ENCODE results near the gene ZBTB21. TPM values are rescaled to one million over a fixed set of nuclear protein-coding genes. Genes with fewer than 3 reads are reported as not detected.

ZBTB21 gene
- polyA plus RNA-seq, 1 of the 3 experiments (the other 2 are of a cell fraction), result 2.9 TPM

GRCh38 chr21:42043201-42043895, 33.2 kb upstream of the ZBTB21 start:
- H3K9ac ChIP-seq, result no peak overlapping the region
- H3K4me3 ChIP-seq (ENCODE audit: low read depth in 2 of 2, low read length in 1 of 2), result no peak overlapping the region
- no peaks in the 10 kb centered on the region for H3K36me3 ChIP-seq (replicated peaks in 1 of 2; ENCODE audit: control insufficient read depth in 1 of 2, insufficient read depth in 2 of 2, low read length in 1 of 2)
- 90% methylated on average over 16 of the region's 16 CpGs for WGBS (ENCODE audit: low lambda C conversion rate)
- no peak overlapping the region for H3K4me2 ChIP-seq
- CTCF ChIA-PET, result interaction anchor here (1.5 kb wide), 1 partner anchor 74 kb away, joined by 4 read pairs; no protein-coding TSS in a partner anchor
- H2AFZ ChIP-seq (ENCODE audit: low read depth), result no peak overlapping the region
- no peaks in the 10 kb centered on the region for H3K27me3 ChIP-seq (ENCODE audit: insufficient read depth)
- no peak for TF ChIP-seq IRF3 (IDR thresholded peaks at IDR 0.05; ENCODE audit: low read depth, low read length)
- no peak for TF ChIP-seq JUND (IDR thresholded peaks at IDR 0.05)
- H3K9me3 ChIP-seq, result no peaks in the 10 kb centered on the region
- H3K9me2 ChIP-seq, result no peaks in the 10 kb centered on the region
- no peak overlapping the region for H3K27ac ChIP-seq (ENCODE audit: low read depth in 2 of 2, low read length in 1 of 2)
- H3F3A ChIP-seq (replicated peaks; ENCODE audit: insufficient read depth), result peaks cover 3% of the 10 kb centered on the region
- H3K79me2 ChIP-seq (ENCODE audit: insufficient read depth), result no peaks in the 10 kb centered on the region
- H3K4me1 ChIP-seq (ENCODE audit: control insufficient read depth in 1 of 2, insufficient read depth in 2 of 2, low read depth in 1 of 2, low read length in 1 of 2), result peaks cover 0 to 18% of the 10 kb centered on the region in 2 experiments; a peak in 2 of 4 replicates
- DNase-seq, result no peak
- POLR2A ChIA-PET, result no interaction called here
- H4K20me1 ChIP-seq (ENCODE audit: insufficient read depth), result no peaks in the 10 kb centered on the region

GRCh38 chr21:42042651-42043050, 32.5 kb upstream of the ZBTB21 start:
- H3K9me2 ChIP-seq, result no peaks in the 10 kb centered on the region
- 79% methylated on average over 9 of the region's 9 CpGs for WGBS (ENCODE audit: low lambda C conversion rate)
- no peaks in the 10 kb centered on the region for H3K36me3 ChIP-seq (replicated peaks in 1 of 2; ENCODE audit: control insufficient read depth in 1 of 2, insufficient read depth in 2 of 2, low read length in 1 of 2)
- H3K4me2 ChIP-seq, result no peak overlapping the region
- H3K9ac ChIP-seq, result no peak overlapping the region
- no peak overlapping the region for H2AFZ ChIP-seq (ENCODE audit: low read depth)
- no peak overlapping the region for H3K4me3 ChIP-seq (ENCODE audit: low read depth in 2 of 2, low read length in 1 of 2)
- no peak overlapping the region for H3K27ac ChIP-seq (ENCODE audit: low read depth in 2 of 2, low read length in 1 of 2)
- ChIA-PET POLR2A (no interaction called here), CTCF (no interaction called here)
- peaks cover 3% of the 10 kb centered on the region for H3F3A ChIP-seq (replicated peaks; ENCODE audit: insufficient read depth)
- no peak for DNase-seq
- no peaks in the 10 kb centered on the region for H3K27me3 ChIP-seq (ENCODE audit: insufficient read depth)
- no peaks in the 10 kb centered on the region for H3K9me3 ChIP-seq
- no peaks in the 10 kb centered on the region for H3K79me2 ChIP-seq (ENCODE audit: insufficient read depth)
- H4K20me1 ChIP-seq (ENCODE audit: insufficient read depth), result no peaks in the 10 kb centered on the region
- no peak for TF ChIP-seq FOXJ3 (CRISPR knock-in tag; IDR thresholded peaks at IDR 0.05)
- no peak for TF ChIP-seq REST (IDR thresholded peaks at IDR 0.05; ENCODE audit: low read depth, low read length)
- no peak for TF ChIP-seq EP300 (IDR thresholded peaks at IDR 0.05; ENCODE audit: borderline replicate concordance in 1 of 2, low read depth in 1 of 2, low read length in 1 of 2)
- no peak for TF ChIP-seq CTCF (IDR thresholded peaks at IDR 0.05)
- no peak for TF ChIP-seq RXRA (IDR thresholded peaks at IDR 0.05; ENCODE audit: borderline replicate concordance, low read depth)
- no peak for TF ChIP-seq GATA2 (CRISPR knock-in tag; IDR thresholded peaks at IDR 0.05)
- H3K4me1 ChIP-seq (ENCODE audit: control insufficient read depth in 1 of 2, insufficient read depth in 2 of 2, low read depth in 1 of 2, low read length in 1 of 2), result peaks cover 0 to 14% of the 10 kb centered on the region in 2 experiments; a peak in 2 of 4 replicates
